OCI-LY7 (cell line): Measurements from ENCODE around the gene CORO6.

Experiments used
- CTCF ChIP-seq: fragments of 200-600 bp; sonication (generic); conservative IDR thresholded peaks from 2 replicates; pipeline ENCODE4 v1.5.1; 2014; ENCODE audit warnings: mild to moderate bottlenecking, antibody characterized with exemption, low read length, moderate library complexity, mixed read lengths
- EZH2phosphoT487 ChIP-seq: fragments of 200-600 bp; sonication (generic); IDR thresholded peaks from 2 replicates; pipeline ENCODE4 v1.6.1; 2018; ENCODE audit warnings: low read depth, borderline replicate concordance, mild to moderate bottlenecking, mixed run types, antibody characterized with exemption, low read length, moderate library complexity, mixed read lengths

- TF ChIP-seq CTCF = no peak
- no peak for TF ChIP-seq EZH2phosphoT487
Observed at GRCh38 chr17:29661213-29661612, 38.5 kb upstream of the CORO6 start.
